H1 (cell line): Measurements from ENCODE around the gene GUCY2C.

Experiments
- CHD2 ChIP-seq: IDR thresholded peaks from 2 replicates; pipeline ENCODE4 v1.6.1; 2012; ENCODE audit warnings: low read length, improper control_type of control experiment
- CREB1 ChIP-seq: IDR thresholded peaks from 2 replicates; pipeline ENCODE4 v1.6.1; 2012; ENCODE audit warnings: inconsistent platforms
- CTCF ChIP-seq, 3 experiments: IDR thresholded peaks; 1 replicate in 2 of 3; 2 replicates in 1 of 3; pipeline versions ENCODE4 v1.5.1 to v1.6.1; 2011; ENCODE audit warnings: low read length in 3 of 3, mild to moderate bottlenecking in 3 of 3, inconsistent platforms in 2 of 3, low read depth in 1 of 3, moderate library complexity in 1 of 3; ENCODE audit not compliant: insufficient read depth in 1 of 3; ENCODE audit errors: control extremely low read depth in 1 of 3
- EZH2 ChIP-seq: fragments of 200-600 bp; sonication (generic); IDR thresholded peaks from 2 replicates; pipeline ENCODE4 v1.7.1; 2012; ENCODE audit warnings: low read depth, mild to moderate bottlenecking, moderate library complexity, low read length, inconsistent platforms; ENCODE audit not compliant: severe bottlenecking
- KDM1A ChIP-seq: fragments of 200-600, 300-600 bp; sonication (generic); IDR thresholded peaks from 2 replicates; pipeline ENCODE4 v1.7.1; 2016; ENCODE audit warnings: mild to moderate bottlenecking, low read length, borderline replicate concordance
- POLR2AphosphoS5 ChIP-seq: IDR thresholded peaks from 2 replicates; pipeline ENCODE4 v1.6.1; 2011; ENCODE audit warnings: low read depth, low read length
- SIN3A ChIP-seq, 2 experiments: IDR thresholded peaks in 1 of 2; conservative IDR thresholded peaks in 1 of 2; 2 replicates each; pipeline ENCODE4 v1.6.1; 2011 to 2012; ENCODE audit warnings: low read length in 2 of 2, improper control_type of control experiment in 1 of 2, low read depth in 1 of 2, mild to moderate bottlenecking in 1 of 2
- TAF1 ChIP-seq: IDR thresholded peaks from 2 replicates; pipeline ENCODE4 v1.6.1; 2011; ENCODE audit warnings: mild to moderate bottlenecking, low read depth, low read length
- TEAD4 ChIP-seq: IDR thresholded peaks from 2 replicates; pipeline ENCODE4 v1.6.1; 2012; ENCODE audit warnings: low read depth, low read length, inconsistent platforms, mixed read lengths
- YY1 ChIP-seq: IDR thresholded peaks from 2 replicates; pipeline ENCODE4 v1.6.1; 2011; ENCODE audit warnings: low read depth, mild to moderate bottlenecking, low read length
- ZNF274 ChIP-seq: IDR thresholded peaks from 2 replicates; pipeline ENCODE4 v1.7.0; 2012; ENCODE audit warnings: low read length, borderline replicate concordance; ENCODE audit errors: extremely low read depth

- TF ChIP-seq KDM1A (no peak), ZNF274 (no peak), POLR2AphosphoS5 (peak; percentile 75), CTCF (IDR thresholded peaks at IDR 0.05; ENCODE audit: control extremely low read depth in 1 of 3, insufficient read depth in 1 of 3, low read depth in 1 of 3, low read length in 3 of 3) (no peak), TEAD4 (no peak), CHD2 (no peak), CREB1 (no peak), YY1 (no peak), EZH2 (no peak), TAF1 (no peak), SIN3A (conservative IDR thresholded peaks at IDR 0.05 in 1 of 2, IDR thresholded peaks at IDR 0.05 in 1 of 2; ENCODE audit: low read depth in 1 of 2, low read length in 2 of 2) (no peak)
These were observed 4.8 kb downstream of the GUCY2C start for GRCh38 chr12:14691560-14691959.
